H1 (cell line): ENCODE results near the gene ZNF337. TPM values are rescaled to one million over a fixed set of nuclear protein-coding genes. Genes with fewer than 3 reads are reported as not detected.

ENCODE experiments used
- BACH1 ChIP-seq: IDR thresholded peaks from 2 replicates; pipeline ENCODE4 v1.6.1; 2012; ENCODE audit warnings: low read length, improper control_type of control experiment
- CBX5 ChIP-seq: fragments of 300-800, 300-1000 bp; sonication (generic); IDR thresholded peaks from 2 replicates; pipeline ENCODE4 v1.7.1; 2016; ENCODE audit warnings: antibody characterized with exemption, low read length, low read depth
- CTBP2 ChIP-seq: IDR thresholded peaks from 2 replicates; pipeline ENCODE4 v1.7.0; 2011; ENCODE audit warnings: borderline replicate concordance, mild to moderate bottlenecking, moderate library complexity, mixed read lengths, low read length; ENCODE audit not compliant: insufficient read depth, insufficient read length
- EGR1 ChIP-seq: IDR thresholded peaks from 2 replicates; pipeline ENCODE4 v1.6.1; 2011; ENCODE audit warnings: low read depth, low read length, borderline replicate concordance
- YY1 ChIP-seq: IDR thresholded peaks from 2 replicates; pipeline ENCODE4 v1.6.1; 2011; ENCODE audit warnings: low read depth, mild to moderate bottlenecking, low read length
- polyA plus RNA-seq, 7 experiments: library from polyadenylated mRNA; depleted of rRNA in 3 of 7; stranded (reverse) in 5 of 7; unstranded in 2 of 7; fragments of >200 nt in 5 of 7; fragments of 200-250 nt in 2 of 7; gene quantifications; 1 replicate in 5 of 7; 2 replicates in 1 of 7; 4 replicates in 1 of 7; pipeline versions ENCODE4 v1.2.1 to v1.2.3, GENCODE V29; 2011 to 2013; ENCODE audit warnings: missing spikeins in 2 of 7, mixed read lengths in 2 of 7
- total RNA-seq: library from RNA; stranded (reverse); fragmentation: NEBNext Ultra II Directional; extraction: Animal tissue kit (Norgen Biotek cat#: 25700); gene quantifications from 2 replicates; pipeline ENCODE4 v1.2.1, GENCODE V29; 2021
- TF ChIP-seq, protein P1 (sequence below): fragments of 300-600 bp; sonication (generic); IDR thresholded peaks from 2 replicates; pipeline ENCODE4 v1.7.1; 2012; ENCODE audit warnings: low read length, moderate library complexity, mild to moderate bottlenecking, inconsistent platforms; ENCODE audit not compliant: insufficient replicate concordance

Gene ZNF337
- total and polyA plus RNA-seq, 2 of the 8 experiments (the other 6 are each of a cell fraction or from before 2014, with no cell fraction given) = 2.8 to 6.6 TPM

DNA sequence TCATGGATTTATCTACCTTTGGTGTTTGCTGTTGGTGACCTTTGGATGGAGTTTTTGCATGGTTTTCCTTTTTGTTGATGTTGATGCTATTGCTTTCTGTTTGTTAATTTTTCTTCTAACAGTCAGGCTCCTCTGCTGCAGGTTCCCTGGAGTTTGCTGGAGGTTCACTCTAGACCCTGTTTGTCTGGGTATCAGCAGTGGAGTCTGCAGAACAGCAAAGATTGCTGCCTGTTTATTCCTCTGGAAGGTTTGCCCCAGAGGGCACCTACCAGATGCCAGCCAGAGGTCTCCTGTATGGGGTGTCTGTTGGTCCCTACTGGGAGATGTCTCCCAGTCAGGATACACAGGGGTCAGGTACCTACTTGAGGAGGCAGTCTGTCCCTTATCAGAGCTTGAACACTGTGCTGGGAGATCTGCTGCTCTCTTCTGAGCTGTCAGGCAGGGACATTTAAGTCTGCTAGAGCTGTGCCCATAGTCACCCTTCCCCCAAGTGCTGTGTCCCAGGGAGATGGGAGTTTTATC lies 9.2 kb upstream of the ZNF337 start (continued):
- TF ChIP-seq, protein P1, sequence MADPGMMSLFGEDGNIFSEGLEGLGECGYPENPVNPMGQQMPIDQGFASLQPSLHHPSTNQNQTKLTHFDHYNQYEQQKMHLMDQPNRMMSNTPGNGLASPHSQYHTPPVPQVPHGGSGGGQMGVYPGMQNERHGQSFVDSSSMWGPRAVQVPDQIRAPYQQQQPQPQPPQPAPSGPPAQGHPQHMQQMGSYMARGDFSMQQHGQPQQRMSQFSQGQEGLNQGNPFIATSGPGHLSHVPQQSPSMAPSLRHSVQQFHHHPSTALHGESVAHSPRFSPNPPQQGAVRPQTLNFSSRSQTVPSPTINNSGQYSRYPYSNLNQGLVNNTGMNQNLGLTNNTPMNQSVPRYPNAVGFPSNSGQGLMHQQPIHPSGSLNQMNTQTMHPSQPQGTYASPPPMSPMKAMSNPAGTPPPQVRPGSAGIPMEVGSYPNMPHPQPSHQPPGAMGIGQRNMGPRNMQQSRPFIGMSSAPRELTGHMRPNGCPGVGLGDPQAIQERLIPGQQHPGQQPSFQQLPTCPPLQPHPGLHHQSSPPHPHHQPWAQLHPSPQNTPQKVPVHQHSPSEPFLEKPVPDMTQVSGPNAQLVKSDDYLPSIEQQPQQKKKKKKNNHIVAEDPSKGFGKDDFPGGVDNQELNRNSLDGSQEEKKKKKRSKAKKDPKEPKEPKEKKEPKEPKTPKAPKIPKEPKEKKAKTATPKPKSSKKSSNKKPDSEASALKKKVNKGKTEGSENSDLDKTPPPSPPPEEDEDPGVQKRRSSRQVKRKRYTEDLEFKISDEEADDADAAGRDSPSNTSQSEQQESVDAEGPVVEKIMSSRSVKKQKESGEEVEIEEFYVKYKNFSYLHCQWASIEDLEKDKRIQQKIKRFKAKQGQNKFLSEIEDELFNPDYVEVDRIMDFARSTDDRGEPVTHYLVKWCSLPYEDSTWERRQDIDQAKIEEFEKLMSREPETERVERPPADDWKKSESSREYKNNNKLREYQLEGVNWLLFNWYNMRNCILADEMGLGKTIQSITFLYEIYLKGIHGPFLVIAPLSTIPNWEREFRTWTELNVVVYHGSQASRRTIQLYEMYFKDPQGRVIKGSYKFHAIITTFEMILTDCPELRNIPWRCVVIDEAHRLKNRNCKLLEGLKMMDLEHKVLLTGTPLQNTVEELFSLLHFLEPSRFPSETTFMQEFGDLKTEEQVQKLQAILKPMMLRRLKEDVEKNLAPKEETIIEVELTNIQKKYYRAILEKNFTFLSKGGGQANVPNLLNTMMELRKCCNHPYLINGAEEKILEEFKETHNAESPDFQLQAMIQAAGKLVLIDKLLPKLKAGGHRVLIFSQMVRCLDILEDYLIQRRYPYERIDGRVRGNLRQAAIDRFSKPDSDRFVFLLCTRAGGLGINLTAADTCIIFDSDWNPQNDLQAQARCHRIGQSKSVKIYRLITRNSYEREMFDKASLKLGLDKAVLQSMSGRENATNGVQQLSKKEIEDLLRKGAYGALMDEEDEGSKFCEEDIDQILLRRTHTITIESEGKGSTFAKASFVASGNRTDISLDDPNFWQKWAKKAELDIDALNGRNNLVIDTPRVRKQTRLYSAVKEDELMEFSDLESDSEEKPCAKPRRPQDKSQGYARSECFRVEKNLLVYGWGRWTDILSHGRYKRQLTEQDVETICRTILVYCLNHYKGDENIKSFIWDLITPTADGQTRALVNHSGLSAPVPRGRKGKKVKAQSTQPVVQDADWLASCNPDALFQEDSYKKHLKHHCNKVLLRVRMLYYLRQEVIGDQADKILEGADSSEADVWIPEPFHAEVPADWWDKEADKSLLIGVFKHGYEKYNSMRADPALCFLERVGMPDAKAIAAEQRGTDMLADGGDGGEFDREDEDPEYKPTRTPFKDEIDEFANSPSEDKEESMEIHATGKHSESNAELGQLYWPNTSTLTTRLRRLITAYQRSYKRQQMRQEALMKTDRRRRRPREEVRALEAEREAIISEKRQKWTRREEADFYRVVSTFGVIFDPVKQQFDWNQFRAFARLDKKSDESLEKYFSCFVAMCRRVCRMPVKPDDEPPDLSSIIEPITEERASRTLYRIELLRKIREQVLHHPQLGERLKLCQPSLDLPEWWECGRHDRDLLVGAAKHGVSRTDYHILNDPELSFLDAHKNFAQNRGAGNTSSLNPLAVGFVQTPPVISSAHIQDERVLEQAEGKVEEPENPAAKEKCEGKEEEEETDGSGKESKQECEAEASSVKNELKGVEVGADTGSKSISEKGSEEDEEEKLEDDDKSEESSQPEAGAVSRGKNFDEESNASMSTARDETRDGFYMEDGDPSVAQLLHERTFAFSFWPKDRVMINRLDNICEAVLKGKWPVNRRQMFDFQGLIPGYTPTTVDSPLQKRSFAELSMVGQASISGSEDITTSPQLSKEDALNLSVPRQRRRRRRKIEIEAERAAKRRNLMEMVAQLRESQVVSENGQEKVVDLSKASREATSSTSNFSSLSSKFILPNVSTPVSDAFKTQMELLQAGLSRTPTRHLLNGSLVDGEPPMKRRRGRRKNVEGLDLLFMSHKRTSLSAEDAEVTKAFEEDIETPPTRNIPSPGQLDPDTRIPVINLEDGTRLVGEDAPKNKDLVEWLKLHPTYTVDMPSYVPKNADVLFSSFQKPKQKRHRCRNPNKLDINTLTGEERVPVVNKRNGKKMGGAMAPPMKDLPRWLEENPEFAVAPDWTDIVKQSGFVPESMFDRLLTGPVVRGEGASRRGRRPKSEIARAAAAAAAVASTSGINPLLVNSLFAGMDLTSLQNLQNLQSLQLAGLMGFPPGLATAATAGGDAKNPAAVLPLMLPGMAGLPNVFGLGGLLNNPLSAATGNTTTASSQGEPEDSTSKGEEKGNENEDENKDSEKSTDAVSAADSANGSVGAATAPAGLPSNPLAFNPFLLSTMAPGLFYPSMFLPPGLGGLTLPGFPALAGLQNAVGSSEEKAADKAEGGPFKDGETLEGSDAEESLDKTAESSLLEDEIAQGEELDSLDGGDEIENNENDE = no peak
- TF ChIP-seq YY1 (no peak), CTBP2 (no peak), CBX5 (no peak), EGR1 (no peak), BACH1 (no peak)
